HG02884 (cell line): Measurements from ENCODE around the gene TRPM2.

Source experiments
- ATAC-seq: cut with Tn5 transposase; IDR thresholded peaks from one replicate; pipeline ENCODE4 v1.9.1; 2021; ENCODE audit warnings: mild to moderate bottlenecking, moderate library complexity; ENCODE audit not compliant: unreplicated experiment

Gene TRPM2

GRCh38 chr21:44370786-44371410, 17.5 kb downstream of the TRPM2 start:
- no peak for ATAC-seq

DNA sequence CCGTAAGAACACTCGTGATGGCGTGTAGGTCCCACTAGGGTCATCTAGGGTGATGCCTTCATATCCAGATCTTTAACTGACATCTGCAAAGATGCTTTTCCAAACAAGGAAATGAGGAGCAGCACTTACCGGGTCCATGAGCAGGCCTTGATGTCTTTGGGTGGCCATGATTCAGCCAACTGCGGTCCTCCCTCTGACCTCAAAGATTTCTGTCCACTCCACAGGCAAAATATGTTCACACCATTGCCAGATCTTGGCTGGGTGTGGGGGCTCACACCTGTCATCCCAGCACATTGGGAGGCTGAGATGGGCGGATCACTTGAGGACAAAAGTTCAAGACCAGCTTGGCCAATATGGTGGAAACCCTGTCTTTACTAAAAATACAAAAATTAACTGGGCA, 18.2 kb downstream of the TRPM2 start:
- ATAC-seq: no peak

DNA sequence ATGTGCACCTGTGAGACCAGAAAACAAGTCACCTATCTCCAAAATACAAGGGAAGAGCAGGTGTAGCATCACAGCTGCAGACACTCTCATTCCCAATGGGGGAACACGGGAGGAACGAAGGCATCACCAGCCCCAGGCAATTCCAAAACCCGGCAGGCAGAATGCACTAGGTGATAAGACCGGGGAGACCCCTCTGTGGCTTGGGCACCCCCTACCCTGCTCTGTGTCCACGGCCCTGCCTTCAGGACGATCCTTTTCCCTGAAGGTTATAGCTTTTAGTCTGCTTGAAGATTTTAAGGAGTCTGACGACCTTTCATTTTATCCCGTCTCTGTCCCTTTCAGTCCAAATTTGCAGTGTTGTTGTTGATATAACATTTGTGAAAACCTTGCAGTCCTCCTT, 19.2 kb downstream of the TRPM2 start:
- ATAC-seq: no peak

DNA sequence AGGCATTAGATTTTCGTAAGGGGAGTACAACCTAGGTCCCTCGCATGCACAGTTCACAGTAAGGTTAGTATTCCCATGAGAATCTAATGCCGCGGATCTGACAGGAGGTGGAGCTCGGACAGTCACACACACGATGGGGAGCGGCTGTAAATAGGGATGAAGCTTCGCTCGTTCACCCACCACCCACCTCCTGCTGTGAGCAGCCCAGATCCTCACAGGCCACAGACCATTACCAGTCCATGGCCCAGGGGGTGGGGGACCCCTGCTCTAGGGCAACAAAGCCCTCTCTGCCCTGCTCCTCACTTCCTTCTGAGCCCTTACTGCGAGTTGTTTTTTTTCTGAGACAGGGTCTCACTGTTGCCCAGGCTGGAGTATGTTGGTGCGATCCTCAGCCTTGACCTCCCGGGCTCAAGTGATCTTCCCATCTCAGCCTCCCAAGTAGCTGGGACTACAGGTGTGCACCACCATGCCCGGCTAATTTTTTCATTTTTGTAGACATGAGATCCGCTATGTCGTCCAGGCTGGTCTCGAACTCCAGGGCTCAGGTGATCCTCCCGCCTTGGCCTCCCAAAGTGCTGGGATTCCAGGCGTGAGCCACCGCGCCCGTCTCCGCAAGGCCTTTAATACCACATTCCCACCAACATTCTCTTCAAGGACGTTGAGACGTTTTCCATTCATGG, 21.3 kb downstream of the TRPM2 start:
- ATAC-seq: no peak

- no peak for ATAC-seq
These were observed 21.8 kb downstream of the TRPM2 start for GRCh38 chr21:44375281-44375651.

GRCh38 chr21:44375761-44376241, 22.4 kb downstream of the TRPM2 start:
- no peak for ATAC-seq

DNA sequence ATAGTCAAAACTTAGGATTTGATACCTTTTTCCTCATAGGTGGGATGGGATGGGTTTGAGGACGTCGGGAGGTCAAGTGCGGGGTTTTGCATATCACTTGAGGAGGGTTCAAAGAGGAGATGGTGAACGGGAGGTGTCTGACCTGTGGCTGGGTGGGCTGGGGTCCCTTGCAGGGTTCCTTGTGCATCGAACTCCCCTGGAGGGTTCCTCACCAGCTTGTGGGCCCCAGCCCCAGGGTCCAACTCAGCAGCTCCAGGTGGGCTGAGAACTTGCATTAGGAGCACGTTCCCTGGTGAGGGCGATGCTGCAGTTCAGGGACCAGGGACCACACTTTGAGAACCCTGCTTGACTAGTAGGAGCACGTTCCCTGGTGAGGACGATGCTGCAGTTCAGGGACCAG, 23.2 kb downstream of the TRPM2 start:
- ATAC-seq: no peak

- no peak for ATAC-seq
These were observed 23.9 kb downstream of the TRPM2 start for GRCh38 chr21:44377201-44377921.

GRCh38 chr21:44377922-44378645, 24.7 kb downstream of the TRPM2 start:
- no peak for ATAC-seq

DNA sequence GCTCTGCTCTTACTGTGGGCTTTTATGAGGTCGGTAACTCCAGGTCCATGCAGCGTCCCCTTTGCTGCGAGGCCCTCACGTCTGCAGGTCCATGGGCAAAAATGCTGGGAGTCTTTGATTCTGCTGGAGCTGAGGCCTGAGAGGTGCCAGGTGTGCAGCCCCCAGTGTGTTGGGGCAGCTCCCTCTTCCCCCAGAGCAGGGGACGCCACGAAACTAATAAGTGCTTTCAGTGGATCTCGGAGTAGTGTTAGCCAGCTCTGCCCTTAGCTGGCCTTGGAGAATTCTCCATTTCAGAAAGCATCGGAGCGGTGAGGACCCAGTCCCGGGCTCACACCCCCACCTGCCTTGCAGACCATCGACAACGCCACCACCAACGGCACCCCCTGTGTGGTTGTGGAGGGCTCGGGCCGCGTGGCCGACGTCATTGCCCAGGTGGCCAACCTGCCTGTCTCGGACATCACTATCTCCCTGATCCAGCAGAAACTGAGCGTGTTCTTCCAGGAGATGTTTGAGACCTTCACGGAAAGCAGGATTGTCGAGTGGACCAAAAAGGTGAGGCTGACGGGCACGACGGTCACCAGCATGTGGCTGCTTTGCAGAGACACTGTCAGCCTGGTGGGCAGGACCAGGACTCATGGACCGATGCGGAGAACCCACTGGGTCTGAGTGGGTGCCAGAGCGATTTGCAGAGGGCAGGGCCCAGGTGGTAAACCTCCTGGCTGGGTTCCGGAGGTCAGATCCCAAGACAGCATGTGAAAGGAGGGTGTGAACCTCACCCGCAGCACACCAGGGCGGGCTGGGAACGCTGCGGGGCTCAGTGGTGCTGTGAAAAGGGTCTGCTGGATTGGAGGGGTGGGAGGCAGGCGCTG, 25.5 kb downstream of the TRPM2 start:
- no peak for ATAC-seq

GRCh38 chr21:44379515-44379848, 26.1 kb downstream of the TRPM2 start:
- no peak for ATAC-seq

DNA sequence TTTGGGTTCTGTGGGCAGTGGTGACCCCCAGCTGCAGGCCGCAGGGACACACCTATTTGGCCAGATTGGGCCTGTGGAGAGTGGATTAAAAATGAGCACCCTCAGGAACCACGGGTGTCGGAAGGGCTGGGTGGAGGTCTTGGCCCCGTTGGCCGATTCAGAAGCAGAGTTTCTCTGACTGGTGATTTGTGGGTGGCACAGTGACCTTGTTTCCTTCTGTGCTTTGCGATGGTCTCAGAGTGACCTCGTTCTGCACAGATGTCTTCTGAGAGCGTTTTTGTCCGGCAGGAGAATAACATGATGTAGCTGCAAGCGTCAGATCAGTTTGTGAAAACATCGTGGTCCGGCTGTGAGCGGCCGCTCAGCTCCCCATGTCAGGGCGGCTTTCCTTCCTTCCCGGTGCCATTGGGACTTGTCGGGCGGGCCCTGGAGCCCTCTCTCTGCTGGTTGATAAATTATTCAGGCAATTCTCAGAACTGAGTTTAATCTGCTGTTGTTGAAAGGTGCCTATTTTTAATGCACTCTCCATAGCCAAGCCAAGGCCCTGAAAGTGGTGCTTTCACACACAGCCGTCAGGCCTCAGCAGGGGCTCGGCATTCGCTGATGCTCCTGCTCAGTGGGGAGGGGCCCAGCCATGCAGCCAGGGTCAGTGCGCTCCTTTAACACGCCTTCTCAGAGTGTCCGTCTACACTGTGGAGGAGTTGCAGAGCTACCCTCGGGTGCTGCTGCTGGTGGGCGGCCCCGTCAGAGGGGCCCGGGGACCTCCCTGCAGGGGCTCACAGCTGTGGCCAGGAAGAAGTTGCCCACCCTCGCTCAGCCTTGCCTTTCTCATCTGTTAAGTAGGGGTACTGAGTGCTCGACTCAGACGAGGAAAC, 26.8 kb downstream of the TRPM2 start:
- no peak for ATAC-seq

- ATAC-seq: no peak
These were observed 27.5 kb downstream of the TRPM2 start for GRCh38 chr21:44380876-44381275.

GRCh38 chr21:44381874-44382273, 28.5 kb downstream of the TRPM2 start:
- ATAC-seq: no peak

DNA sequence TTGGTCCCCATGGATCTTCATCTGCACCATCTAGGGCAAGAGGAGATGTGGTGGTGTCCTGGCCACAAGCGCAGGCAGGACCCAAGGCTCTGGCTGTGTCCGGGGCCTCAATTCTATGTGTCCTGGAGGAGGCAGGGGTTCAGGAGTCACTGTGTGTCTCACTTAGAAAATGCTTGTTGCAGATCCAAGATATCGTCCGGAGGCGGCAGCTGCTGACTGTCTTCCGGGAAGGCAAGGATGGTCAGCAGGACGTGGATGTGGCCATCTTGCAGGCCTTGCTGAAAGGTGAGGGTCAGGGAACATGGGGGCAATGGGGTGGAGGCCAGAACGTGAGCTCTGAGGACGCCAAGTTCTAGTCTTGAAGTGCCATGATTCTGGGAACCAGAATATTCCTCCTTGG, 29.1 kb downstream of the TRPM2 start:
- ATAC-seq: no peak

GRCh38 chr21:44383216-44383615, 29.8 kb downstream of the TRPM2 start:
- ATAC-seq: no peak

GRCh38 chr21:44384968-44385367, 31.5 kb downstream of the TRPM2 start:
- no peak for ATAC-seq

GRCh38 chr21:44389335-44389734, 35.9 kb downstream of the TRPM2 start:
- ATAC-seq: no peak

DNA sequence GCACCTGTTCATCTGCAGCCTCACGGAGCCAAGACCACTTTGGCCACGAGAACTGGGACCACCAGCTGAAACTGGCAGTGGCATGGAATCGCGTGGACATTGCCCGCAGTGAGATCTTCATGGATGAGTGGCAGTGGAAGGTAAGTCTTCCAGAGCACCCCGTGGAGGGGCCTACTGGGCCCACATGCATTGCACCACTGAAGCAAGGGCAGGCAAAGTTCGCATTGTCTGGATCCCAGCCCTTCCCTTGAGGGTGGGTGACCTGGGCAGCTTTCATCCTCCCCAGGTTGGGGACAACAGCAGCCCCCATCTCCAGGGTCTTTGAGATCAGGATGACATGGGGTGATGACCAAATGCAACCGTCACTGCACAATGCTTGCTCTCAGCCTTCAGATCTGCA, 37.5 kb downstream of the TRPM2 start:
- no peak for ATAC-seq
